Lower leg skin (tissue), 3 donors: ENCODE data around the gene WIZ.

ENCODE experiments used
- POLR2A ChIP-seq, 2 donors: fragments of 450-650 bp; IDR thresholded peaks; one replicate each; pipeline ENCODE4 v1.6.1; 2016 to 2017; ENCODE audit warnings: antibody characterized with exemption in 2 of 2, mild to moderate bottlenecking in 1 of 2, moderate library complexity in 1 of 2
- TF ChIP-seq, protein P1 (sequence below), 3 donors: fragments of 450-650 bp; IDR thresholded peaks; one replicate each; pipeline ENCODE4 v1.5.1; 2016; ENCODE audit warnings: antibody characterized with exemption in 3 of 3, mild to moderate bottlenecking in 3 of 3, moderate library complexity in 2 of 3

DNA sequence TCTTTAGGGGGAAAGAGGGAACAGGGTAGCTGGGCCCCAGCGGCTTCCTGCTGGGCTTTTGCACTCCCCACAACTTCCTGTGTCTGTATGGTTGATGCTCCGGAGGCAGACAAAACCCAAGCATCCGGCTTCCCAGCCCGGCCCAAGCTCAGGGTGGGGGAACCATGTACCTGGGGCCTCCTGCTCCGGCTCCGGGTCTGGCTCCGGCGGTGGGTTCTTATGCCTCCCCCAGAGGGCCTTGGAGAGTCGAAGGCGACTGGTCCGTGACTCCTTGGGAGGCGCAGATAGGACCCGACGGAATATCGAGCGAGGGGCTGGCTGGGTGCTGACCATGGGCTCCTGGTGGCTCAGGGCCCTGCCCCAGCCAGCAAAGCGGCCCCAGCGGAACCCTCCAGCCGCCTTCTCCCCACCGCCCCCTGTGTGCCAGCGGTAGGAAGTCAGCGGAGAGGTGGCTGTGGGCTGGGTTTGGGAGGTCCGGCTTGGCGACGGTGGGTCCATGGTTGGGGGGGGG lies 14.2 kb upstream of the WIZ start:
- TF ChIP-seq, protein P1, sequence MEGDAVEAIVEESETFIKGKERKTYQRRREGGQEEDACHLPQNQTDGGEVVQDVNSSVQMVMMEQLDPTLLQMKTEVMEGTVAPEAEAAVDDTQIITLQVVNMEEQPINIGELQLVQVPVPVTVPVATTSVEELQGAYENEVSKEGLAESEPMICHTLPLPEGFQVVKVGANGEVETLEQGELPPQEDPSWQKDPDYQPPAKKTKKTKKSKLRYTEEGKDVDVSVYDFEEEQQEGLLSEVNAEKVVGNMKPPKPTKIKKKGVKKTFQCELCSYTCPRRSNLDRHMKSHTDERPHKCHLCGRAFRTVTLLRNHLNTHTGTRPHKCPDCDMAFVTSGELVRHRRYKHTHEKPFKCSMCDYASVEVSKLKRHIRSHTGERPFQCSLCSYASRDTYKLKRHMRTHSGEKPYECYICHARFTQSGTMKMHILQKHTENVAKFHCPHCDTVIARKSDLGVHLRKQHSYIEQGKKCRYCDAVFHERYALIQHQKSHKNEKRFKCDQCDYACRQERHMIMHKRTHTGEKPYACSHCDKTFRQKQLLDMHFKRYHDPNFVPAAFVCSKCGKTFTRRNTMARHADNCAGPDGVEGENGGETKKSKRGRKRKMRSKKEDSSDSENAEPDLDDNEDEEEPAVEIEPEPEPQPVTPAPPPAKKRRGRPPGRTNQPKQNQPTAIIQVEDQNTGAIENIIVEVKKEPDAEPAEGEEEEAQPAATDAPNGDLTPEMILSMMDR (IDR thresholded peaks at IDR 0.05), result no peak
- TF ChIP-seq POLR2A (IDR thresholded peaks at IDR 0.05), result no peak
